Panc1 (cell line): ENCODE data around the gene RHEB. TPM values are rescaled to one million over a fixed set of nuclear protein-coding genes. Genes with fewer than 3 reads are reported as not detected.

Experiments used
- ATAC-seq: fragments of 200-7000 bp; cut with Tn5 transposase; 2 replicates; pipeline ENCODE4 v1.9.1; 2020; ENCODE audit warnings: mild to moderate bottlenecking, moderate library complexity
- BruUV-seq: library from RNA; stranded (reverse); fragments of 400-500 nt; replicated peaks from 2 replicates; lab custom pipeline; 2021; lab: Mats Ljungman, UMichigan
- CTCF ChIA-PET: fragments of 300-600 bp; sonication (Branson Sonifier 250); formaldehyde crosslinking; loops from one replicate; lab custom pipeline; 2022; ENCODE audit warnings: antibody characterized with exemption; lab: Charles Lee
- POLR2A ChIA-PET: fragments of 300-600 bp; sonication (Branson Sonifier 250); formaldehyde crosslinking; loops from one replicate; lab custom pipeline; 2022; ENCODE audit warnings: antibody characterized with exemption; lab: Charles Lee
- DNase-seq: peaks from one replicate; pipeline ENCODE4 v3.0.0-alpha.2; 2010; ENCODE audit warnings: low read depth, low spot score
- H3K27ac ChIP-seq: 2 replicates; pipeline ENCODE4 v1.5.1; 2011; ENCODE audit warnings: mild to moderate bottlenecking, low read length, inconsistent platforms
- H3K27me3 ChIP-seq: fragments of 200-500 bp; sonication (Bioruptor generic); 2 replicates; pipeline ENCODE4 v1.6.0; 2014; ENCODE audit warnings: low read length, inconsistent platforms; ENCODE audit not compliant: control insufficient read depth, insufficient read depth
- H3K36me3 ChIP-seq: fragments of 200-500 bp; sonication (Bioruptor generic); 2 replicates; pipeline ENCODE4 v1.5.1; 2014; ENCODE audit warnings: inconsistent platforms, mild to moderate bottlenecking, low read length, moderate library complexity; ENCODE audit not compliant: control insufficient read depth, insufficient read depth
- H3K4me1 ChIP-seq: 2 replicates; pipeline ENCODE4 v1.5.1; 2011; ENCODE audit warnings: inconsistent platforms, mild to moderate bottlenecking, low read length, moderate library complexity; ENCODE audit not compliant: control insufficient read depth, insufficient read depth
- H3K4me3 ChIP-seq, 2 experiments: 2 replicates each; pipeline ENCODE4 v1.5.1; 2011 to 2012; ENCODE audit warnings: low read depth in 2 of 2, low read length in 2 of 2, mild to moderate bottlenecking in 2 of 2, inconsistent platforms in 1 of 2, moderate library complexity in 1 of 2
- H3K9me3 ChIP-seq: fragments of 200-500 bp; sonication (Bioruptor generic); 2 replicates; pipeline ENCODE4 v1.5.1; 2014; ENCODE audit warnings: low read depth, mild to moderate bottlenecking, inconsistent platforms, low read length, moderate library complexity; ENCODE audit not compliant: control insufficient read depth, insufficient read depth
- CTCF ChIP-seq: fragments of 450-650 bp; IDR thresholded peaks from 2 replicates; pipeline ENCODE4 v1.5.1; 2017; ENCODE audit warnings: mild to moderate bottlenecking
- POLR2AphosphoS5 ChIP-seq: IDR thresholded peaks from 2 replicates; pipeline ENCODE4 v1.6.1; 2012; ENCODE audit warnings: mild to moderate bottlenecking, low read depth, low read length, moderate library complexity
- REST ChIP-seq, 2 experiments: IDR thresholded peaks; 2 replicates each; pipeline ENCODE4 v1.6.1; 2011 to 2012; ENCODE audit warnings: low read depth in 2 of 2, control low read depth in 1 of 2, low read length in 1 of 2, mild to moderate bottlenecking in 1 of 2, moderate library complexity in 1 of 2; ENCODE audit not compliant: insufficient read depth in 1 of 2
- SIN3A ChIP-seq: IDR thresholded peaks from 2 replicates; pipeline ENCODE4 v1.6.1; 2012; ENCODE audit warnings: low read depth, mild to moderate bottlenecking, low read length, moderate library complexity, borderline replicate concordance; ENCODE audit not compliant: insufficient read depth
- TCF7L2 ChIP-seq: IDR thresholded peaks from 2 replicates; pipeline ENCODE4 v1.6.1; 2011; ENCODE audit warnings: mild to moderate bottlenecking, low read depth, low read length, inconsistent platforms
- in situ Hi-C: cut with HindIII; loops from 2 replicates; pipeline ENCODE4 v1.10.0; 2016; ENCODE audit warnings: low sequenced_read_pairs, low pct_unique_long_range_greater_than_20kb
- intact Hi-C: fragments of 100-400 bp; cut with micrococcal nuclease; formaldehyde crosslinking; loops from one replicate; pipeline ENCODE4 v1.10.0; 2022; ENCODE audit not compliant: unreplicated experiment
- total RNA-seq: library from RNA; stranded (reverse); gene quantifications from one replicate; pipeline ENCODE4 v1.2.1, GENCODE V29; 2021; ENCODE audit not compliant: unreplicated experiment

RHEB gene
- total RNA-seq, 1 experiment from 2014 or later: 259 TPM

- DNase-seq (no peak), ATAC-seq (no peak)
- peaks cover 9% of the 10 kb centered on the region for H3K4me1 ChIP-seq
- ChIA-PET POLR2A (no interaction called here), CTCF (interaction anchor here (0.9 kb wide), 1 partner anchor 10 kb away, joined by 3 read pairs; no protein-coding TSS in a partner anchor)
- BruUV-seq: no TSS peak
- in situ Hi-C loops (no loop called here), intact Hi-C loops (no loop called here)
- H3K27ac ChIP-seq: no peak overlapping the region
- no peaks in the 10 kb centered on the region for H3K27me3 ChIP-seq
- no peaks in the 10 kb centered on the region for H3K9me3 ChIP-seq
- no peak overlapping the region for H3K4me3 ChIP-seq
- TF ChIP-seq SIN3A (no peak), TCF7L2 (no peak), CTCF (no peak), REST (IDR thresholded peaks at IDR 0.05; ENCODE audit: insufficient read depth in 1 of 2, low read depth in 2 of 2, low read length in 1 of 2) (no peak), POLR2AphosphoS5 (no peak)
- H3K36me3 ChIP-seq: no peaks in the 10 kb centered on the region
Observed at GRCh38 chr7:151437866-151438516, 81.7 kb downstream of the RHEB start.

- no peak for DNase-seq
- H3K4me1 ChIP-seq: peaks cover 9% of the 10 kb centered on the region
- H3K27me3 ChIP-seq: no peaks in the 10 kb centered on the region
- TF ChIP-seq TCF7L2 (no peak), REST (IDR thresholded peaks at IDR 0.05; ENCODE audit: insufficient read depth in 1 of 2, low read depth in 2 of 2, low read length in 1 of 2) (no peak), SIN3A (no peak), CTCF (no peak), POLR2AphosphoS5 (no peak)
- BruUV-seq: no TSS peak
- intact Hi-C loops: no loop called here
- H3K4me3 ChIP-seq: no peak overlapping the region
- no peaks in the 10 kb centered on the region for H3K9me3 ChIP-seq
- ATAC-seq: no peak
- ChIA-PET CTCF (no interaction called here), POLR2A (no interaction called here)
- in situ Hi-C loops: no loop called here
- H3K27ac ChIP-seq: no peak overlapping the region
- H3K36me3 ChIP-seq: no peaks in the 10 kb centered on the region
Observed at GRCh38 chr7:151437159-151437553, 82.5 kb downstream of the RHEB start.
